GM13977 (cell line): Measurements from ENCODE around the gene ARID3A.

Experiments used
- DNase-seq: peaks from one replicate; pipeline ENCODE4 v3.0.0; 2012; ENCODE audit warnings: low spot score
- in situ Hi-C: fragments of 300-500 bp; cut with MboI; formaldehyde crosslinking; loops from one replicate; pipeline ENCODE4 v1.12.0; 2022; ENCODE audit warnings: low sequenced_read_pairs, low pct_unique_long_range_greater_than_20kb, mixed read lengths, inconsistent platforms; ENCODE audit not compliant: unreplicated experiment
- TF ChIP-seq, protein P1 (sequence below): IDR thresholded peaks from 2 replicates; pipeline ENCODE4 v1.5.1; 2012; ENCODE audit warnings: mild to moderate bottlenecking, control low read depth; ENCODE audit not compliant: insufficient read depth; ENCODE audit errors: extremely low read depth, missing control alignments

Gene ARID3A

GRCh38 chr19:927780-928401, 2.1 kb downstream of the ARID3A start:
- TF ChIP-seq, protein P1, sequence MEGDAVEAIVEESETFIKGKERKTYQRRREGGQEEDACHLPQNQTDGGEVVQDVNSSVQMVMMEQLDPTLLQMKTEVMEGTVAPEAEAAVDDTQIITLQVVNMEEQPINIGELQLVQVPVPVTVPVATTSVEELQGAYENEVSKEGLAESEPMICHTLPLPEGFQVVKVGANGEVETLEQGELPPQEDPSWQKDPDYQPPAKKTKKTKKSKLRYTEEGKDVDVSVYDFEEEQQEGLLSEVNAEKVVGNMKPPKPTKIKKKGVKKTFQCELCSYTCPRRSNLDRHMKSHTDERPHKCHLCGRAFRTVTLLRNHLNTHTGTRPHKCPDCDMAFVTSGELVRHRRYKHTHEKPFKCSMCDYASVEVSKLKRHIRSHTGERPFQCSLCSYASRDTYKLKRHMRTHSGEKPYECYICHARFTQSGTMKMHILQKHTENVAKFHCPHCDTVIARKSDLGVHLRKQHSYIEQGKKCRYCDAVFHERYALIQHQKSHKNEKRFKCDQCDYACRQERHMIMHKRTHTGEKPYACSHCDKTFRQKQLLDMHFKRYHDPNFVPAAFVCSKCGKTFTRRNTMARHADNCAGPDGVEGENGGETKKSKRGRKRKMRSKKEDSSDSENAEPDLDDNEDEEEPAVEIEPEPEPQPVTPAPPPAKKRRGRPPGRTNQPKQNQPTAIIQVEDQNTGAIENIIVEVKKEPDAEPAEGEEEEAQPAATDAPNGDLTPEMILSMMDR, result no peak
- no peak for DNase-seq
- in situ Hi-C loops, result loop anchor here (10.0 kb wide), 1 partner anchor 63 kb away; no protein-coding TSS in a partner anchor

- in situ Hi-C loops, result loop anchor here (10.0 kb wide), 1 partner anchor 64 kb away; no protein-coding TSS in a partner anchor
- TF ChIP-seq, protein P1, result no peak
- DNase-seq, result no peak
Measured at GRCh38 chr19:928471-929202, 2.8 kb downstream of the ARID3A start.

DNA sequence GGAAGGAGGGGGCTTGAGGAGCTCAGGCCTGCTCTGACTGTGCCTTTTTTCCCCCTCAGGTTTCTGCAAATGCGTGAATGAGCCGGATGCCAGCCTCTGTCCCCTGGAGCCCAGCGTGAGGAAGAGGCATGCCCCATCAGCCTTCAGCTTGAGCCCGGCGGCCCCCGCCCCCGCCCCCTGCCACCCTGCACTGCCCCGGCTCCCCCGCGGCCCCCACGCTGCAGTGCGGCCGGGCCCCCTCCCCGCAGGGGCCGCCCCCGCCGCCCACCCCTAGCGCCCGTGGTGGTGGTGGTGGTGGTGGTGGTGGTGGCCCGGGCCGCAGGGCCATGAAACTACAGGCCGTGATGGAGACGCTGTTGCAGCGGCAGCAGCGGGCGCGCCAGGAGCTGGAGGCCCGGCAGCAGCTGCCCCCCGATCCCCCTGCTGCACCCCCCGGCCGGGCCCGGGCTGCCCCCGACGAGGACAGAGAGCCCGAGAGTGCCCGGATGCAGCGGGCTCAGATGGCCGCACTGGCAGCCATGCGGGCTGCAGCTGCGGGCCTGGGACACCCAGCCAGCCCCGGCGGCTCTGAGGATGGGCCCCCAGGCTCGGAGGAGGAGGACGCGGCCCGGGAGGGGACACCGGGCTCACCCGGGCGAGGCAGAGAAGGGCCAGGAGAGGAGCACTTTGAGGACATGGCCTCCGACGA, 3.5 kb downstream of the ARID3A start:
- TF ChIP-seq, protein P1, result no peak
- no peak for DNase-seq
- in situ Hi-C loops, result loop anchor here (10.0 kb wide), 1 partner anchor 65 kb away; no protein-coding TSS in a partner anchor

DNA sequence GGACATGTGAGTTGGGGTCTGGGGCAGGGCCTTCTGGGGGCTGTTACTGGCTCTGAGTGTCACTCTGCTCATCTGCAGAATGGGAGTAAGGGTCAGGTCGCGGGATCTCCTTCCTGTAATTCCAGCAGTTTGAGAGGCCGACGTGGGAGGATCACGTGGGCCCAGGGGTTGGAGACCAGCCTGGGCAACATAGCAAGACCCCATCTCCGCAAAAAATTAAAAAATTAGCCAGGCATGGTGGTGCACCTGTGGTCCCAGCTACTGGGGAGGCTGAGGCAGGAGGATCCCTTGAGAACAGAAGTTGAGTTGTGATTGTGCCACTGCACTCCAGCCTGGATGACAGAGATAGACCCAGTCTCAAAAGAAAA, 4.0 kb downstream of the ARID3A start:
- DNase-seq, result no peak
- in situ Hi-C loops, result loop anchor here (10.0 kb wide), 1 partner anchor 65 kb away; no protein-coding TSS in a partner anchor
- TF ChIP-seq, protein P1, result no peak

DNA sequence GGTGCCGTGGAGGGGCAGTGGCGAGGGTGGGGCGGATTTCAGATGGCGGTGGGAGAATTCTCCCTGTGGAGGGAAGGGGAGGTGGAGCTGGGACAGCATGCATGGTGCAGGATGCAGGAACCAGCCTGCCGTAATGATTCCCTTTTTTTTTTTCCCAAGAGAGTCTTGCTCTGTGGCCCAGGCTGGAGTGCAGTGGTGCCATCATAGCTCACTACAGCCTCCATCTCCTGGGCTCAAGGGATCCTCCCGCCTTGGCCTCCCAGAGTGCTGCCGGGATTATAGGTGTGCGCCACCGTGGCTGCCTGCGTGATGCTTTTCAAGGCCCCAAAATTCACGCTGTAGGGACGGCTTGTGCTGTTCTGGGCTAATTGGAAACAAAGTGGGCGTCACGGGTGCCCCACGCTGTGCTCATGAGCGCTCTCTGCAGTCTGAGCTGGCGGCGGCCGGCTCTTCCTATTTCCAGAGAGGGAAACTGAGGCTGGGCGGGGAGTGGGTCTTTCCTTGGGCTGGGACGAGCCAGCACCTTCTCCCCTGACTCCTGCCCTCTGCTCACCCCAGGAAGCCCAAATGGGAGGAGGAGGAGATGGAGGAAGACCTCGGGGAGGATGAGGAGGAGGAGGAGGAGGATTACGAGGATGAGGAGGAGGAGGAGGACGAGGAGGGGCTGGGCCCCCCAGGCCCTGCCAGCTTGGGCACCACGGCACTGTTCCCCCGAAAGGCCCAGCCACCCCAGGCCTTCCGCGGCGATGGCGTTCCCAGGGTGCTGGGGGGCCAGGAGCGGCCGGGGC, 6.2 kb downstream of the ARID3A start:
- in situ Hi-C loops, result no loop called here

More for the DNA sequence above, 6.2 kb downstream of the ARID3A start:
- DNase-seq, result no peak
- TF ChIP-seq, protein P1, result no peak
